ENCODE results near the gene TEC.
A peak's percentile ranks its signal among the peaks of the same experiment; 100 is the strongest.

The TEC gene

GRCh38 chr4:48153791-48154550 is 115.7 kb downstream of the TEC start:
- DNase-seq, result no peak

GRCh38 chr4:48152259-48152658 is 117.4 kb downstream of the TEC start:
- no peak for DNase-seq

- no peak for DNase-seq
Measured at GRCh38 chr4:48149827-48150370, 119.7 kb downstream of the TEC start.

GRCh38 chr4:48147621-48148020 is 122.0 kb downstream of the TEC start:
- DNase-seq, result no peak

GRCh38 chr4:48141048-48141447 is 128.6 kb downstream of the TEC start:
- peak; percentile 67 for DNase-seq

GRCh38 chr4:48139691-48140090 is 129.9 kb downstream of the TEC start:
- DNase-seq, result no peak

GRCh38 chr4:48138936-48139335 is 130.7 kb downstream of the TEC start:
- no peak for DNase-seq

GRCh38 chr4:48138511-48138910 is 131.1 kb downstream of the TEC start:
- DNase-seq, result no peak

- DNase-seq, result no peak
Measured at GRCh38 chr4:48137846-48138245, 131.8 kb downstream of the TEC start.

- no peak for DNase-seq
Measured at GRCh38 chr4:48134081-48134480, 135.6 kb downstream of the TEC start, which contains the start of gene TXK. TSS of gene TXK (minus strand) at chr4:48134250. CDS start at chr4:48134170, 80 bp downstream.

GRCh38 chr4:48133669-48134068 is 136.0 kb downstream of the TEC start:
- no peak for DNase-seq

- DNase-seq, result peak; percentile 12
Measured at GRCh38 chr4:48131736-48132135, 137.9 kb downstream of the TEC start.

GRCh38 chr4:48130100-48130499 is 139.5 kb downstream of the TEC start:
- DNase-seq, result no peak

- no peak for DNase-seq
Measured at GRCh38 chr4:48129307-48130014, 140.2 kb downstream of the TEC start.

- DNase-seq, result peak; percentile 74
Measured at GRCh38 chr4:48127682-48128404, 141.8 kb downstream of the TEC start.

GRCh38 chr4:48127231-48127630 is 142.4 kb downstream of the TEC start:
- DNase-seq, result no peak

- DNase-seq, result no peak
Measured at GRCh38 chr4:48126621-48127020, 143.0 kb downstream of the TEC start.

- DNase-seq, result no peak
Measured at GRCh38 chr4:48124870-48125269, 144.8 kb downstream of the TEC start.

GRCh38 chr4:48122756-48123155 is 146.9 kb downstream of the TEC start:
- no peak for DNase-seq

- DNase-seq, result no peak
Measured at GRCh38 chr4:48121180-48121579, 148.5 kb downstream of the TEC start.

GRCh38 chr4:48120132-48120531 is 149.5 kb downstream of the TEC start:
- DNase-seq, result no peak

GRCh38 chr4:48119646-48120045 is 150.0 kb downstream of the TEC start:
- DNase-seq, result no peak

GRCh38 chr4:48118081-48118480 is 151.6 kb downstream of the TEC start:
- no peak for DNase-seq
